Forelimb muscle (tissue), 1 donor: ENCODE data around the gene AFTPH. TPM values are rescaled to one million over a fixed set of nuclear protein-coding genes. Genes with fewer than 3 reads are reported as not detected.

Experiments used
- DNase-seq: peaks from one replicate; pipeline ENCODE4 v3.0.0-alpha.2; 2013; ENCODE audit warnings: low read depth
- polyA plus RNA-seq: library from polyadenylated mRNA; unstranded; fragments of 120-200 nt; gene quantifications from one replicate; pipeline ENCODE4 v1.2.1, GENCODE V29; 2013; ENCODE audit not compliant: insufficient read length

The AFTPH gene, protein sequence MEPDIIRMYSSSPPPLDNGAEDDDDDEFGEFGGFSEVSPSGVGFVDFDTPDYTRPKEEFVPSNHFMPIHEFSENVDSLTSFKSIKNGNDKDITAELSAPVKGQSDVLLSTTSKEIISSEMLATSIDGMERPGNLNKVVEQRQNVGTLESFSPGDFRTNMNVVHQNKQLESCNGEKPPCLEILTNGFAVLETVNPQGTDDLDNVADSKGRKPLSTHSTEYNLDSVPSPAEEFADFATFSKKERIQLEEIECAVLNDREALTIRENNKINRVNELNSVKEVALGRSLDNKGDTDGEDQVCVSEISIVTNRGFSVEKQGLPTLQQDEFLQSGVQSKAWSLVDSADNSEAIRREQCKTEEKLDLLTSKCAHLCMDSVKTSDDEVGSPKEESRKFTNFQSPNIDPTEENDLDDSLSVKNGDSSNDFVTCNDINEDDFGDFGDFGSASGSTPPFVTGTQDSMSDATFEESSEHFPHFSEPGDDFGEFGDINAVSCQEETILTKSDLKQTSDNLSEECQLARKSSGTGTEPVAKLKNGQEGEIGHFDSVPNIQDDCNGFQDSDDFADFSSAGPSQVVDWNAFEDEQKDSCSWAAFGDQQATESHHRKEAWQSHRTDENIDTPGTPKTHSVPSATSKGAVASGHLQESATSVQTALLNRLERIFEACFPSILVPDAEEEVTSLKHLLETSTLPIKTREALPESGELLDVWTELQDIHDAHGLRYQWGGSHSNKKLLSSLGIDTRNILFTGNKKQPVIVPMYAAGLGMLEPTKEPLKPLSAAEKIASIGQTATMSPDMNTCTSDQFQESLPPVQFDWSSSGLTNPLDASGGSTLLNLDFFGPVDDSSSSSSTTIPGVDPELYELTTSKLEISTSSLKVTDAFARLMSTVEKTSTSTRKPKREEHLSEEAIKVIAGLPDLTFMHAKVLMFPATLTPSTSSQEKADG
- 17.5 TPM for polyA plus RNA-seq

DNA sequence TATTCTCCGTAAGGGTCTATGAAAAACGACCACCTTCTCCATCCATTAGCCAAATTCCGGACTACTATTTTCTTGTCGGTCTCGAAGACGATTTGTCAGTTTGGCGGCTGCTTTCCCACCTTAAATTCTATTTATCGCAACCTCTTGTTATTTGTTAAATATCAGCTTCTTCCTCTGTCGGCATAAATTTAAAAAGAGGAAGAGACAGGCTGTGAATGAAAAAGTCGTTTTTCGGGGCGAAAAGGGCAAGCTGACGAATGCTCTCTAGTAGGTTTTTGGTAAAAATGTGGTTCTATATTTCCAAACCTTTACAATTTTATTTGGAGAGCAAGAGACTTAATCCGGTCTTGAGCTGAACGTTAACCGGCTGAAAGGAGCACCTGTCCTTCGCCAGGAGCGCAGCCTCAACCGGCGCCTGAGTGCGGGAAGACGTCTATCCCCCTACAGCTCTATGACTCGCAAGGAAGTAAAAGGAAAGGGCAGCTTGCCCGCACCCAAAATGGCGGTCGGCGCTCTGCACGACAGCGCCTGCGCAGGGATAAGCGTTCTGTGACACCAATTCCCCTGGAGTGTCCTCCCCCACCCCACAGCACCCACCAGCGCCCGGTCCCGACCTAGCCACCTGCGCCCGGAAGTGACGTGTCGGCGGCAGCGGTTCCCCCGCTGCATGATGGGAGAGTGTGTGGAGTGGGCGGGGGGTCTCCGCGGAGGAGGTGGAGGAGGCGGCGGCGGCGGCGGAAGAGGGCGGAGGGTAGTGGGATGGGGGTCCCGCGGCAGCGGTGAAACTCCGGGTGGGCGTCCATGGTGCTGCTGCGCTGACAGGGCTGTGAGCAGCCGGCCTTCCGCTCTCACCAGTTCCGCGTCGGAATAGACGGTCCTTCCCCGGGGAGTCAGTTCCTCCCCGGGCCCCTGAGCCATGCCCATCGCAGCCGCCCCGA, at the start of gene AFTPH:
AFTPH (plus strand) TSS at position 663 of the 938 bp plus-strand sequence. CDS start 27,147 bp downstream, outside the sequence.
- peak; percentile 92 for DNase-seq

DNA sequence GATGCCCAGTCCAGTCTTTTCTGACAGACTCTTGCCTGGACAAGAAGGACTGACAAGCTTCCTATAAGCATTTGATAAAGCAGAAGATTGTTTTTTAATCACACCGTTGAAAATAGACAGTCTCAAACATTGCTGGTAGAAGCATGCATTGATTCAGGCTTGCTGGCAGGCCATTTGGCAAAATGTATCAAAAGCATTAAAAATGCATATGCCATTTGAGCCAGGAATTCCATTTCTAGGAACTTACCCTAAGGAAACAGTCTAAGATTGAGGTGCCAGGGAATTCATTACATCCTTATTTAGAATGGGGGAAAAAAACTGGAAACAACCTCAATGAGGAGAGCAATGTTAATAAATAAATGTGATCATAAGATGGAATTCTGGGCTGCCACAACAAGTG, 49.5 kb upstream of the AFTPH start:
- no peak for DNase-seq

DNA sequence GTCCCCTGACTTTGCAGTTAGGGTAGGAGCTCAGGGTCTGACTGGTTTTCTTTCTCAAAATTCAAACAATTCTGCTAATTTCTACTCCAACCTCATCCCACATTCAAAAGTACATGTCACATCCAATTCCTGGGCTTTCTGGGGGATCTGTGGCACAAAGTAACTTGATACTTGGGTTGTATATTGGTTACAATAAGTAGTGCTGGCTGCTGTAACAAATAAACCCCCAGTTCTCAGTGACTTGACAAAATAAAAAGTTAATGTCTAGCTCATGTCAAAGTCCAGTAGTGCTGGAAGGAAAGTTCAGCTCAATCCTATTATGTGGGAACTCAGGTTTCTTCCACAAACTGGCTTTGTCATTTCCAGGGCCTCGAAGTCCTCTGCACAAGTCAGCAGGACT, 47.1 kb upstream of the AFTPH start:
- DNase-seq, result no peak

DNA sequence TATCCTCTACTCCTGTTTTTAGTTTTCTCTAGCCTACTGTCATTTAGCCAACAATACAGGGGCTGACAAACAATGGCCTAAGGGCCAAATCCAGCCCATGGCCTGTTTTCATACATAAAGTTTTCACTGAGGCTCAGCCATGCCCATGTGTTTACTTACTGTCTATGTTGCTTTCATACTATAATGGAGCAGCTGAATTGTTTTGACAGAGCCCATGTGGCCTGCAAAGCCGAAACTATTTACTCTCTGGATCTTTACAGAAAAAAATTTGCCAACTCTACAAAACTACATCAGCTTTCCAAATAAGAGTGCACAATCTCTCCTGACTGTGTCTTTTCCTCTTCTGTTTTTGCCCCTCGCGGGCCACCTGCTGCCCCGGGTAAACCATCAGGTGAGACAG, 46.1 kb upstream of the AFTPH start:
- no peak for DNase-seq

DNA sequence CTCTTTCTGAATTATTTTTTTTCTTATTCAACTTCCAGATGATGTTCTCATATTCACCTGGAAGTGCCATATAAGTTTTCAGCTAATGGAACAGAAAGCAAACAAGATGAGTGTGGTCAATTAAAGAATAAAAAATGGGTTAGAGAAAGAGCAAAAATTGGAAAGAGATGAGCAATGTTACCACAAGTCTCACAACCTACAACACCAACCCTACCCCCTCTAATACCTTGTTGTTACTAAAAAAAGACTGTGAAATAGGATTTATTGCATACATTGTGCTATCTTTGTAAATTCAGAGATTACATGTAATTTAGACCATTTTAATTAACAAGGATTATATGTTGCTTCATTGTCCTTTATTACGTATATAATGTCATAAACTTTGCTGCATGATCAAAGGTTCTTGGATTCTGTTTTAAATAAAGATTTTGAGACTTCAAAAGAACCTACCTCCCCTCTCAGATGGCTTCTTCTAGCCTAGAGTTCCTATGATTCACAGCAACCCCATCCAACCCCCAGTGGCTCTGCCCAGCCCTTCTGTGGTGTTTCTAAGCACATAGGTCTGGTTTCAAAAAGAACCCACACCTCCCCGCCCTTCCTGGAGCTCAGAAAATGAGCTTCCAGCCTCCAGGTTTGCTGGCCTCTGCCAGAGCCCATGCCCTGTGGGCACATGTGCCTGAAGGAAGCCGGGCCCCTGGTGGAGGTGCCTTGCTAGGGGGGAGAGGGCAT, 45.5 kb upstream of the AFTPH start:
- no peak for DNase-seq

DNA sequence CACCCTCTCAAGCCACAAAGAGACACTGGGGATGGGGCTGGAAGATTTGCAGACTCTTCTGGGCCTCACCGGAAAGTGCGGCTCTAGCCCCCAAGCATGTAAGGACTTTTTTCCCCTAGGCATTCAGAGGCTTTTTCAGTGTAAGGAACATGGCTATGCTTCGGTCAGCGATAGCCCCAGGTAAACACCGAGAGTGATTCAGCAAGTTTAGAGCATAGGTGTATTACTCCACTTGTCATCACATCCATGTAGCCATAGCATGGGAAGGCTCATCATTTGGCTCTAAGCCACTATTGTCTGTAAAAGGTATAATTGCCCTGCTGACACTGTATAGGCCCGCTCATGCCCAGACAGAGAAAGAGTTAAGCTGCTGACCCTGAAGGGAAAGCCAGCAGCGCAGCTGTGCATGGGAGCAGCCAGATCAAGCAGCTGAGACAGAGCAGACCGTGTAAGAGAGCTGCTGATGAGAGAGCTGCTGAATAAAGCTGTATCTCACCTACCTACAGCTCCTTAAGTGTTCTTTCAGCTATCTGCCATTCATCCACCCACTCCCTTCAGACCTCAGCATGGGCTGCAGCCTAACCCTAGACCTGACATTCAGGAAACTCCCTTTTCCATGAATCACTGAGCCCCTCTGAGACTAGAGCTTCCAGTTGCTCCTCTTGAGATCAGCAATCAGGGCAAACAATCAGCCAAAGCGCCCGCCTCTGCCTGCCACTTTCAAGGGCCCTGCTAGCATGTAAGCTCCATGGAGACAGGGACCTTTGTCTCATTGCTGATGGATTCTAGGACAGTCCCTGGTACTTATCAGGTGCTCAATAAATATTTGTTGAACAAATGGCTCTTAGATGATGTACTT, 44.6 kb upstream of the AFTPH start:
- DNase-seq, result no peak

DNA sequence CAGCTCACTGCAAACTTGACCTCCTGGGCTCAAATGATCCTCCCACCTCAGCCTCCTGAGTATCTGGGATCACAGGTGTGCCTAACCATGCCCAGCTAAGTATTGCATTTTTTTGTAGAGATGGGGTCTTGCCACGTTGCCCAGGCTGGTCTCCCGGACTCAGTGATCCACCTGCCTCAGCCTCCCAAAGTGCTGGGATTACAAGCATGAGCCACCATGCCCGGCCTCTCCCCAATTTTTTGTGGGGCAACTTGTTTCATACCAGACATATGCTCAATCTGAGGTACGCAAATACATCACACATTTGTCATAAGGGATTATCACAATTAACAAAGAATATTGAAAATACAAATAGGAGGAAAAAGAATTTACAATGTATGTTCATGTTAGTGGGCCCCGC, 42.5 kb upstream of the AFTPH start:
- no peak for DNase-seq

DNA sequence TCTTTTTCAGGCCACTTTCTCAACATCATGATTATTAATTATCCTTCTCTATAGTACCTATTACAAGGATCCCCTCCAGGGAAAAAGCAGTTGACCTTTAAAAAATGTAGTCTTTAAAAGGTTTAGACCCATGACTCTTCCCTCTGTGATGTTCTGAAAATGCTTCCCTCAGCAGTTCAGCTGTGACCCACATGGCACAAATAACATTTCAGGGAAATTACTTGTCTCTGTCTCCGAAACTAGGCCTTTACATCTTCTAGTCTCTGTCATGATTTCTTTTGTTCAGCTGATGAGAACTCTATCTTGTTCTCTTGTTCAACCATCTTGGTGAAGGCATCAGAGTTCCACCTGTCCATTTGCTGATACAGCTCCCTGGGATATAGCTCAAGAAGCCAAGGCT, 41.9 kb upstream of the AFTPH start:
- DNase-seq, result no peak

DNA sequence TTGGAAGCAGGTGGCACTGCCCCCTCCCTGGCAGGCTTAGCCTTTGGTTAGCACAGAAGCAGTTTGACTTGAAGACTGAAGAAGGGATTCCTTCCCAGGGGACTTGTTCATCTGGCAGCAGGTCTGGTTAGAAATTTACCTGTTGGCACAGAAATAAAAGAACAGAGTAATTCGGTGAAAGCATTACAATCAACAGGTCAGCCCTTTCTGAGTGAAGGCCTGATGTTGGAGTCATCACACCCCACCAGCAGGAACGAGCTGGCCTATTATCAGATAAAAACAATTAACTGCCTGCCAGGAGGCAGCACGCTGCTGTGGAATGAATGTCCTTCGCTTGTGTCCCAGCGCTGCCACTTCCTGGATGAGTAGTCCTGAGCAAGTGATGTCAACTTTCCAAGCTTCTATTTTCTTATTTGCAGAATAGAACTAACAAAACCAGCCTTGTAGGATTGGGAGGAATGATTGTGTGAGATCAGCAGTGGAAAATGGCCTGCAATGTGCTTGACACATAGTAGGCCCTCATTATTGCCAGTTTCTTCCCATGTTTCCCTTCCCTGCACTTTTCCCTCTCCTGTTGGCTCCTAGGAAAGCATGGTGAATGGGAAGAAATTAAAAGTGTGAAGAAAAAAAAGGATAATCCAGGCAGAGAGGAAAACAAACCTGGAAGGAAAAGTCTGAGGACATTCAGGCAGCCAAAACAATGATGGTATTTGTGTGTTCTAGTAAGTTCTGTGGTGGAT, 41.2 kb upstream of the AFTPH start:
- DNase-seq, result no peak

DNA sequence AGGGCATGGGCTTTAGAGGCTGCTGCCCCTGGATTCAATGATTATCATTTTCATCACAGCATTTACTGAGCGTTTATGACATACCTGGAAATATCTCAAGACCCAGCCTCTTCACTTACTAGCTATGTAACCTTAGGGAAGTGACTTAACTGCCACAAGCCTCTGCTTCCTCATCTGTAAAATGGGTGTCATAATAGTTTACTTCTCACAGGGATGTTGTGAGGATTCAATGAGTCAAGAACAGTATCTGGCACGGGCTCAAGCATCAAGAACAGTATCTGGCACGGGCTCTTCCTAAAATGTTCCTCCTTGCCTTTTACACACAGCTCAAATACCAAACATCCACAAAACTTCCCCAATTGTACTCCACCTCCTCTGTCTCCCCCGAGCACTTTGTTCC, 38.8 kb upstream of the AFTPH start:
- DNase-seq, result no peak

DNA sequence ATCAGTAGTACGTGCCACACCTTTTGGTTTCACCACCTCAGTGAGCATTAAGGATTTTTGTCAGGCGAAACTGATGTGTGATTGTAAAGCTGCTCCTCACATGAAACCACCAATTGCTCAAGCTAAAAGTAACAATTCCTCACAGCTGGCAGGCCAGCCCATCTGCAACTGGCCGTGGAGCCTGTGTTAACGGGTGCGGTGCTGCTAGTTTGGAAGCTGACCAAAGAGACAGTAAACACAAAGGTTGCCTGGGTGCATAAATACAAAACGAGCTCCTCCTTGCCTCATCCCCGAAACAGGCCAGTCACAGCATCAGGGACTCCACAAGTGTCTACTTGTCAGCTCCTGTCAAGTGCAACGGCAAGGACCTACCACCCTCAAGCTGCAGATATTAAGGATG, 38.2 kb upstream of the AFTPH start:
- DNase-seq, result peak; percentile 43

DNA sequence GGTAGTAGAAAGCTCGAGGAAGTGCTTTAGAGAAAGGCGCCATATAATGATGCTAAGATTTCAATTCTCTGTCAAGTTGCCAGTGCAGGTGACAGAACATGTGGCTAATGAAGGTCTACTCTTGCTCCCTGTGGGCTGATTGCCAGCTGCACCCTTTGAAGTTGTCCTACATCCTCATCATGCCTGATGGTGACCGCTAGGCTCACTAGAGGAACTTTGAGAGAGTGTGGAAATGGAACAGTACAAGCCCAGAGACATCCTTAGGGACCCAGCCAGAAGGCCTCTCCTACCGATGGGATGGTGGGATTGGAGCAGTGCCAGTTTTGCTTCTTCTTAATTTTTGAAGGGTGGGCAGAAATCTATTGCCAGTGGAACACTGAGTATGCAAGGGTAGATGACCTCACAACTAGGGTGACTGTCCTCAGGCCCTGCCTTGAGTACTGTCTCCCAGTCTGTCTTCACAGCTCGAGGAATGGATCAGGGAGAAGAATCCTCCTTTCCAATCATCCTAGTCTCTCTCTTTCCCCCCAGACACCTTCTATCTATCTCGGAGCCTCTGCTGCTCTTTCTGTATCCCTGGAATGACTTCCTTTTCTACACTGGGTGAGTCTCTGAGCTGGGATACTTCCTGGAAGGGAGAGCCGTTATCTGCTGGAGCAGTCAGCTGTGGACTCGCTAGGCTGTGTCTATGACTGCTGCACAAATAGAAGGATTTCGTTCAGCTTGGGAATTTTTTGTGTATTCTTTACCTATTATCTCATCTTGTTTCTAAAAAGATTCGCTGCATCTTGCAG, 36.7 kb upstream of the AFTPH start:
- DNase-seq, result no peak

DNA sequence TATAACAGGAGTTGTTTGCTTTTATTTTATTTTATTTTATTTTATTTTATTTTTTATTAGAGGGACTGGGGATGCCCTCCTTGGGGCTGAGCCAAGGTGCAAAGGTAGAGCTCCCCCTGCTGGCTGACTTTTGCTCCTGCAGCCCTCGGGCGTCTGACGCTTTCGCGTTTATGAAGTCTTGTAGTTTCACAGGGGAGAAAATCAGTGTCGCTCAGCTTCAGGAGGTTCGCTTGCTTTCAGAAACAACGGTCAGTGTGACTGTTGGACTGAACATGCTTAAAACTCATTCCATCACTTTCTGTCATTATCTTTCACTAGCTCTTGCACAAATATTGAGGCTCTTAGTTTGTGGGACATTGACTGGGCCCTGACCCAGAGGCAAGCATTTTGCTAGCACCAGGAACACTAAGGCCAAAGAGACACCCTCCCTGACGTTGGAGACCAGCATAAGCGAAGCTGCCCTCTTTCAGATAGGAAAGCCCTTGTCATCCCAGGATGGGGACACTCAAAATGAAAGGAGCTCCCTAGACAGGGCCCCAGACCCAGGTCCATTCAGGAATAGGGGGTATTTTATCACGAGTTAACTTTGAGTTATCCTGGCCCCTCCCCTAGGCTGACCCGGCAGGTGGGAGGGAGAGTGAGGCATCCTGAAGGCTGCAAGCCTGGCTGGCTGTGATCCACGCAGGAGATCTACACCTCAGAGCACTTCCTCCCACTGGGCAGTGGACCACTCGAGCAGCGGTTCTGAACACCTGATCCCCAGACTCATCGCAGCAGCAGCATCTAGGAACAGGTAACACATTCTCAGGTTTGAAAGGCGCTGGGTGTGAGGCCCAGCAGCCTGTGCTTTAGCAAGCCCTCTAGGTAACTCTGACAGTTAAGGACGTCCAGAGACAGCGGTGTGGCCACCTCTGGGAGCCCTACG, 35.8 kb upstream of the AFTPH start:
- DNase-seq, result no peak

DNA sequence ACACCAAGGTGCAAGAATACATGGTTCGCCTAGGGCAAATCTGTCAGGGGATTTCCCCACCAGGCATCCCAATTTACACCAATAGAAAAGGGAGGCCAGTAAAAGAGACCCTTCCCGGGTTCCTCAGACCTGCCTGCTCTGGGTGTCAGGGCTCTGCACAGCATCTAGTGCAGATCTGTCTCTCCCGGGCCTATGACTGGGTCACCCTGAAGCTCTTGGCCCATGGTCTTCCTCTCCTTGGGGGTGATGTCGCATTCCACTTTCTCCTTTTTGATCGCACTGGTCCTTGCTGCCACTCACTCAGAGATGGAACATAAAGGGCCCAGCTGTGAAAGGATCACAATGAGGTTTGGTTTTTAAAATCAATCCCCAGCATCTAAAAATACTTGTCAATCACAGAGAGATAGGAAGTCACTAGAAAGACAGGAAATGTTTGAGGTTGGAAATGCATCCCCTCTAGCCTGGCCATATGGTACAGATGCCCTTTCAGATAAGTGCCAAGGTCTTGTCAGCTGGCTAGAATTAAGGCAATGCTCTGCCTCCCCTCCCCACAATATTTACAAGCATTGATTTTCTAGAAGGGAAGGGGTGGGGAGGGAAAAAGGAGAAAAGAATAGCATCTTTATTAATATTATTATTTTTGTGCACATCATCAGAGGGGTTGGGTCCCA, 34.9 kb upstream of the AFTPH start:
- no peak for DNase-seq

DNA sequence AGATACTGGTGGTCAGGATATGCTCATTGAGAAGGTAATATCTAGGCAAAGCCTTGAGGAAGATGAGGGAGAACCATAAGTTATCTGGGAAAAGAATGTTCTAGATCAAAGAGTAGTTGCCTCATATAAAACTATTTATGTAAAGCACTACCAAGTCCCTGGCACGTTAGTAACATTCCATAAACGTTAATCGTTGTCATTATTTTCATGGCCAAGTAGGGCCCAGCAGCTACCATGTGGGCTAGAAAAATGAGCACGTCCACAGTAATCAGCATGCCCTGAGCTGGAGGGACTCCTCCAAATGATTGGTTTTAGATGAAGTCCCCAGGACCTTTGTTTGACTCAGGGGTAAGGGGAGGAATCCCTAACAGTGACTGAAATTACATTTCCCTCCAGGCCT, 32.7 kb upstream of the AFTPH start:
- DNase-seq, result no peak

DNA sequence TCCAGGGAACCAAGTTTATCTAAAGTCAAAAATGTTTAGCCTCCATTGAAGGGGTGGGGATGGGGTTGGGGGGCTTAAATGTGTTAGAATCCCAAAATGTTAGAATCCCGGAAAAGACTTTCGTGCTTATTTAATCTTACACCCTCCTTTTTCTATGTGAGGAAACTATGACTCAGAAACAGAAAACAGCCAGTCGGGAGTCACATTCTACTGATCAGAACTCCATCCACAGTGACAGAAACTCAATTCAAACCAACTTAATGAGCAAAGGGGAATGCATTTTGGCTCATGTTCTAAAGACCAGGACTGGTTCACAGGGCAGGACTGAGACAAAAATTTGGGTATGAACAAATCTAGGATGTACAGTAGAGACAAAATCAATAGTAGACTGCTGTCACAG, 31.9 kb upstream of the AFTPH start:
- DNase-seq, result no peak

DNA sequence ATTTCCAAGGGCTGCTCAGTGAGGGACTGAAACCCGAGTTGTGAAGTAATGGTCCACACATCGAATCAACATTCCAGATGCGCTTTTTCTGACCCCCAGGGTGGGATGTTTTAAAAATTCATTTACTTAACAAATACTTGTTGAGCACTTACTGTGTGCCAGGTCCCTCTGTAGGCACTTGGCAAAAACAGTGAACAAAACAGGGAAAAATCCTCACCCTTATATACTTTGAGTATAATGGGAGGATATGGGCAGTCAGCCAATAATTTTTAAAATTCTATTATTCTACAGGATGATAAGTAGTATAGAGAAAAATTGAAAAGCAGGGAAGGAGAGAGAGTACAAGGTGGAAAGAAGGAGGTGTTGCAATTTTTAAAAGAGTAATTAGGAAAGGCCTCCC, 31.3 kb upstream of the AFTPH start:
- DNase-seq, result no peak
